ENCODE results near the gene SPATA12.

The SPATA12 gene

GRCh38 chr3:57063032-57063431 lies 2.6 kb downstream of the SPATA12 start:
- Histone ChIP-seq H2AFZ (ENCODE audit: low read length) (peak overlapping the region; percentile 49; the same call in 1 of the 2 replicates), H3K4me1 (ENCODE audit: insufficient read depth, low read length, poor library complexity, severe bottlenecking) (peaks cover 66% of the 10 kb centered on the region), H3K27me3 (ENCODE audit: insufficient read depth, low read length, poor library complexity, severe bottlenecking) (no peaks in the 10 kb centered on the region), H3K4me2 (ENCODE audit: low read depth, low read length, poor library complexity, severe bottlenecking) (peak overlapping the region; percentile 63), H4K20me1 (ENCODE audit: insufficient read depth, low read length, poor library complexity, severe bottlenecking) (no peaks in the 10 kb centered on the region), H3K79me2 (ENCODE audit: insufficient read depth, low read length) (peaks cover 4% of the 10 kb centered on the region; the same call in 1 of the 2 replicates), H3K9ac (ENCODE audit: low read depth, low read length, poor library complexity, severe bottlenecking) (peak overlapping the region; percentile 65), H3K36me3 (ENCODE audit: insufficient read depth, low read length) (no peaks in the 10 kb centered on the region), H3K4me3 (ENCODE audit: low read length, poor library complexity, severe bottlenecking) (peak overlapping the region; percentile 57), H3K9me3 (ENCODE audit: insufficient read depth, low read depth, low read length) (no peaks in the 10 kb centered on the region), H3K9me2 (replicated peaks; ENCODE audit: low read depth, low read length) (no peaks in the 10 kb centered on the region), H3F3A (ENCODE audit: low read depth) (0 out of 2 replicates have a peak, but pooled peaks cover 3% of the 10 kb centered on the region)
- TF ChIP-seq EZH2phosphoT487 (IDR thresholded peaks at IDR 0.05; ENCODE audit: borderline replicate concordance) (no peak), CTCF (conservative IDR thresholded peaks at IDR 0.05; ENCODE audit: low read length) (no peak)

- Histone ChIP-seq H3K4me1 (ENCODE audit: insufficient read depth, low read length, poor library complexity, severe bottlenecking) (peaks cover 71% of the 10 kb centered on the region), H3K79me2 (ENCODE audit: insufficient read depth, low read length) (peaks cover 4% of the 10 kb centered on the region; the same call in 1 of the 2 replicates), H3K4me3 (ENCODE audit: low read length, poor library complexity, severe bottlenecking) (peak overlapping the region; percentile 57), H4K20me1 (ENCODE audit: insufficient read depth, low read length, poor library complexity, severe bottlenecking) (no peaks in the 10 kb centered on the region), H3K27me3 (ENCODE audit: insufficient read depth, low read length, poor library complexity, severe bottlenecking) (no peaks in the 10 kb centered on the region), H2AFZ (ENCODE audit: low read length) (no peak overlapping the region), H3F3A (ENCODE audit: low read depth) (peaks cover 7% of the 10 kb centered on the region; the same call in 1 of the 2 replicates), H3K36me3 (ENCODE audit: insufficient read depth, low read length) (no peaks in the 10 kb centered on the region), H3K9me2 (replicated peaks; ENCODE audit: low read depth, low read length) (no peaks in the 10 kb centered on the region), H3K4me2 (ENCODE audit: low read depth, low read length, poor library complexity, severe bottlenecking) (peak overlapping the region; percentile 63), H3K9me3 (ENCODE audit: insufficient read depth, low read depth, low read length) (no peaks in the 10 kb centered on the region), H3K9ac (ENCODE audit: low read depth, low read length, poor library complexity, severe bottlenecking) (peak overlapping the region; percentile 65)
- no peak for TF ChIP-seq CTCF (conservative IDR thresholded peaks at IDR 0.05; ENCODE audit: low read length)
- TF ChIP-seq EZH2phosphoT487 (IDR thresholded peaks at IDR 0.05; ENCODE audit: borderline replicate concordance) = no peak
These were observed 3.5 kb downstream of the SPATA12 start for GRCh38 chr3:57064001-57064400.

GRCh38 chr3:57064572-57064971 lies 4.1 kb downstream of the SPATA12 start:
- no peaks in the 10 kb centered on the region for H3K9me2 ChIP-seq (replicated peaks; ENCODE audit: low read depth, low read length)
- H3K27me3 ChIP-seq (ENCODE audit: insufficient read depth, low read length, poor library complexity, severe bottlenecking) = no peaks in the 10 kb centered on the region
- peak overlapping the region; percentile 63 for H3K4me2 ChIP-seq (ENCODE audit: low read depth, low read length, poor library complexity, severe bottlenecking)
- H3F3A ChIP-seq (ENCODE audit: low read depth) = peaks cover 7% of the 10 kb centered on the region; the same call in 1 of the 2 replicates
- H3K4me3 ChIP-seq (ENCODE audit: low read length, poor library complexity, severe bottlenecking) = peak overlapping the region; percentile 57
- peaks cover 72% of the 10 kb centered on the region for H3K4me1 ChIP-seq (ENCODE audit: insufficient read depth, low read length, poor library complexity, severe bottlenecking)
- peak overlapping the region; percentile 65 for H3K9ac ChIP-seq (ENCODE audit: low read depth, low read length, poor library complexity, severe bottlenecking)
- H3K79me2 ChIP-seq (ENCODE audit: insufficient read depth, low read length) = peaks cover 4% of the 10 kb centered on the region; the same call in 1 of the 2 replicates
- H3K9me3 ChIP-seq (ENCODE audit: insufficient read depth, low read depth, low read length) = no peaks in the 10 kb centered on the region
- no peak overlapping the region for H2AFZ ChIP-seq (ENCODE audit: low read length)
- no peaks in the 10 kb centered on the region for H4K20me1 ChIP-seq (ENCODE audit: insufficient read depth, low read length, poor library complexity, severe bottlenecking)
- H3K36me3 ChIP-seq (ENCODE audit: insufficient read depth, low read length) = no peaks in the 10 kb centered on the region
- TF ChIP-seq EZH2phosphoT487 (IDR thresholded peaks at IDR 0.05; ENCODE audit: borderline replicate concordance) = no peak
- no peak for TF ChIP-seq CTCF (conservative IDR thresholded peaks at IDR 0.05; ENCODE audit: low read length)
